GM23338 (cell line): Measurements from ENCODE around the gene CYB5RL. TPM values are rescaled to one million over a fixed set of nuclear protein-coding genes. Genes with fewer than 3 reads are reported as not detected.

Source experiments
- ATAC-seq: fragments of 200-7000 bp; cut with Tn5 transposase; 3 replicates; pipeline ENCODE4 v1.9.1; 2020
- DNase-seq: peaks from one replicate; pipeline ENCODE4 v3.0.0-alpha.2; 2015; ENCODE audit warnings: low spot score
- H2AFZ ChIP-seq: fragments of 200-600 bp; sonication (generic); 2 replicates; pipeline ENCODE4 v1.8.0; 2016; ENCODE audit warnings: antibody characterized with exemption, mild to moderate bottlenecking, moderate library complexity
- H3F3A ChIP-seq: fragments of 200-600 bp; sonication (generic); replicated peaks from 2 replicates; pipeline ENCODE4 v1.8.0; 2017; ENCODE audit warnings: antibody characterized with exemption, mixed run types, low read depth
- H3K27ac ChIP-seq: fragments of 200-600 bp; sonication (generic); 2 replicates; pipeline ENCODE4 v1.6.1; 2016; ENCODE audit warnings: low read depth
- H3K27me3 ChIP-seq: fragments of 200-600 bp; sonication (generic); 2 replicates; pipeline ENCODE4 v1.8.0; 2016; ENCODE audit warnings: mild to moderate bottlenecking, mixed run types, moderate library complexity; ENCODE audit not compliant: insufficient read depth
- H3K36me3 ChIP-seq: fragments of 200-600 bp; sonication (generic); 2 replicates; pipeline ENCODE4 v1.8.0; 2016; ENCODE audit warnings: mild to moderate bottlenecking; ENCODE audit not compliant: insufficient read depth
- H3K4me1 ChIP-seq: fragments of 200-600 bp; sonication (generic); 2 replicates; pipeline ENCODE4 v1.8.0; 2016; ENCODE audit warnings: mild to moderate bottlenecking, moderate library complexity; ENCODE audit not compliant: insufficient read depth
- H3K4me2 ChIP-seq: fragments of 200-600 bp; sonication (generic); 2 replicates; pipeline ENCODE4 v1.7.1; 2017; ENCODE audit warnings: mixed run types
- H3K4me3 ChIP-seq: fragments of 200-600 bp; sonication (generic); 2 replicates; pipeline ENCODE4 v1.6.1; 2016; ENCODE audit warnings: mixed run types
- H3K79me2 ChIP-seq: fragments of 200-600 bp; sonication (generic); replicated peaks from 2 replicates; pipeline ENCODE4 v1.8.0; 2017; ENCODE audit warnings: mild to moderate bottlenecking; ENCODE audit not compliant: insufficient read depth
- H3K9me2 ChIP-seq: fragments of 200-600 bp; sonication (generic); 2 replicates; pipeline ENCODE4 v1.8.0; 2017; ENCODE audit not compliant: insufficient read depth
- H4K20me1 ChIP-seq: fragments of 200-600 bp; sonication (generic); replicated peaks from 2 replicates; pipeline ENCODE4 v1.8.0; 2017; ENCODE audit warnings: mild to moderate bottlenecking; ENCODE audit not compliant: insufficient read depth
- H3K27ac Mint-ChIP-seq: 2 replicates; pipeline ENCODE4 v1.8.0; 2020; ENCODE audit warnings: inconsistent platforms, mild to moderate bottlenecking, moderate library complexity, mixed read lengths
- H3K27me3 Mint-ChIP-seq: 3 replicates; pipeline ENCODE4 v1.8.0; 2022; ENCODE audit warnings: low read depth, mild to moderate bottlenecking, moderate library complexity, mixed read lengths, inconsistent platforms; ENCODE audit not compliant: insufficient read depth, poor library complexity
- H3K36me3 Mint-ChIP-seq: 3 replicates; pipeline ENCODE4 v1.8.0; 2021; ENCODE audit warnings: low read depth, mild to moderate bottlenecking, inconsistent platforms, moderate library complexity, mixed read lengths
- H3K4me1 Mint-ChIP-seq: 3 replicates; pipeline ENCODE4 v1.8.0; 2020; ENCODE audit warnings: mild to moderate bottlenecking, inconsistent platforms, mixed read lengths
- H3K4me3 Mint-ChIP-seq: 3 replicates; pipeline ENCODE4 v1.8.0; 2021; ENCODE audit warnings: moderate library complexity, mild to moderate bottlenecking, inconsistent platforms, mixed read lengths
- H3K9me3 Mint-ChIP-seq: 3 replicates; pipeline ENCODE4 v1.8.0; 2020; ENCODE audit warnings: moderate library complexity, mild to moderate bottlenecking, inconsistent platforms, mixed read lengths
- CREB1 ChIP-seq: fragments of 250-450 bp; sonication (Bioruptor Pico); IDR thresholded peaks from 2 replicates; pipeline ENCODE4 v1.5.0; 2020; ENCODE audit warnings: low read depth, mild to moderate bottlenecking, moderate library complexity
- EZH2 ChIP-seq: fragments of 200-600 bp; sonication (generic); IDR thresholded peaks from one replicate; pipeline ENCODE4 v1.8.0; 2017; ENCODE audit warnings: antibody characterized with exemption, mild to moderate bottlenecking, low read depth; ENCODE audit not compliant: unreplicated experiment
- EZH2phosphoT487 ChIP-seq: fragments of 200-600 bp; sonication (generic); IDR thresholded peaks from one replicate; pipeline ENCODE4 v1.8.1; 2018; ENCODE audit warnings: antibody characterized with exemption; ENCODE audit not compliant: unreplicated experiment
- NANOG ChIP-seq: IDR thresholded peaks from 2 replicates; pipeline ENCODE4 v1.6.1; 2016; ENCODE audit warnings: antibody characterized with exemption, borderline replicate concordance
- POLR2AphosphoS5 ChIP-seq: IDR thresholded peaks from 2 replicates; pipeline ENCODE4 v1.6.1; 2016; ENCODE audit warnings: antibody characterized with exemption, low read depth
- STAT1 ChIP-seq: IDR thresholded peaks from one replicate; pipeline ENCODE4 v1.6.1; 2016; ENCODE audit warnings: antibody characterized with exemption; ENCODE audit not compliant: unreplicated experiment
- ZNF114 ChIP-seq: fragments of 250-450 bp; sonication (Bioruptor Pico); IDR thresholded peaks from 2 replicates; pipeline ENCODE4 v1.5.0; 2020; ENCODE audit warnings: mild to moderate bottlenecking, moderate library complexity
- ZNF331 ChIP-seq: fragments of 250-450 bp; sonication (Bioruptor Pico); IDR thresholded peaks from 2 replicates; pipeline ENCODE4 v1.5.0; 2020; ENCODE audit warnings: low read depth, mild to moderate bottlenecking, moderate library complexity
- polyA plus RNA-seq: library from polyadenylated mRNA; unstranded; fragments of >200 nt; fragmentation: Nextera tagmentation; extraction: Ambion mirVana; gene quantifications from 2 replicates; pipeline ENCODE4 v1.2.1, GENCODE V29; 2016
- total RNA-seq: library from RNA; depleted of rRNA; stranded (reverse); fragments of >200 nt; shearing (Covaris generic); gene quantifications from 2 replicates; pipeline ENCODE4 v1.2.3, GENCODE V29; 2014
- TF ChIP-seq, protein P1 (sequence below), 2 experiments: fragments of 200-600 bp in 1 of 2; sonication (generic) in 1 of 2; conservative IDR thresholded peaks; 2 replicates each; pipeline versions ENCODE4 v1.5.1 to v1.6.1; 2016 to 2017; ENCODE audit warnings: antibody characterized with exemption in 2 of 2, low read depth in 2 of 2, mild to moderate bottlenecking in 2 of 2, moderate library complexity in 1 of 2
- TF ChIP-seq, protein P2 (sequence below): IDR thresholded peaks from one replicate; pipeline ENCODE4 v1.6.1; 2018; ENCODE audit warnings: antibody characterized with exemption; ENCODE audit not compliant: unreplicated experiment
- TF ChIP-seq, protein P3 (sequence below): IDR thresholded peaks from 2 replicates; pipeline ENCODE4 v1.6.1; 2016; ENCODE audit warnings: antibody characterized with exemption
- TF ChIP-seq, protein P4 (sequence below): fragments of 250-450 bp; sonication (Bioruptor Pico); IDR thresholded peaks from 2 replicates; pipeline ENCODE4 v1.5.0; 2020; ENCODE audit warnings: mild to moderate bottlenecking, moderate library complexity

CYB5RL gene
- total and polyA plus RNA-seq, 2 experiments from 2014 or later, result 5.9 to 11.5 TPM

DNA sequence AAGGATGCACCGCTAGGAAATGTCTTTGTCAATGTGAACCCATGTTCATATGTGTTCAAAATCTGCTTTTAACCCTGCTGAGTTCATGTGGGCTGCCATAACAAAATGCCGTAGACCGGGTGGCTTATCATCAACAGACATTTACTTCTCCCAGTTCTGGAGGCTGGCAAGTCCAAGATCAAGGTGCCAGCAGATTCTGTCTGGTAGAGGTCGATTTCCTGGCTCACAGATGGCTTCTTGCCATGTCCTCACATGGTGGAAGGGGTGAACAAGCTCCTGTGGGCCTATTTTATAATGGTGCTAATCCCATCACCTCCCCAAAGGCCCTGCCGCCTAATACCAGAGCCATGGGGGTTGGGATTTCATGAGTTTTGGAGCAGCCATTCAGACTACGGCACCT, 42.4 kb downstream of the CYB5RL start:
- no peaks in the 10 kb centered on the region for H3K27me3 ChIP-seq

More for the DNA sequence above, 42.4 kb downstream of the CYB5RL start:
- Histone ChIP-seq H3K4me1 (no peaks in the 10 kb centered on the region; the same call in 1 of the 2 replicates), H3F3A (no peaks in the 10 kb centered on the region), H3K36me3 (no peaks in the 10 kb centered on the region), H2AFZ (no peak overlapping the region), H3K79me2 (no peaks in the 10 kb centered on the region), H3K4me3 (no peak overlapping the region), H4K20me1 (no peaks in the 10 kb centered on the region), H3K9me2 (no peaks in the 10 kb centered on the region), H3K27ac (no peak overlapping the region), H3K4me2 (no peak overlapping the region)
- Mint-ChIP-seq H3K4me3 (no peak overlapping the region), H3K4me1 (peaks cover 13% of the 10 kb centered on the region; the same call in 2 of the 3 replicates), H3K36me3 (no peaks in the 10 kb centered on the region), H3K27ac (no peak overlapping the region), H3K9me3 (no peaks in the 10 kb centered on the region), H3K27me3 (peaks cover 6% of the 10 kb centered on the region)
- TF ChIP-seq ZNF331 (CRISPR knock-in tag), result no peak
- TF ChIP-seq NANOG, result no peak
- TF ChIP-seq ZNF114, result no peak
- TF ChIP-seq, protein P1, sequence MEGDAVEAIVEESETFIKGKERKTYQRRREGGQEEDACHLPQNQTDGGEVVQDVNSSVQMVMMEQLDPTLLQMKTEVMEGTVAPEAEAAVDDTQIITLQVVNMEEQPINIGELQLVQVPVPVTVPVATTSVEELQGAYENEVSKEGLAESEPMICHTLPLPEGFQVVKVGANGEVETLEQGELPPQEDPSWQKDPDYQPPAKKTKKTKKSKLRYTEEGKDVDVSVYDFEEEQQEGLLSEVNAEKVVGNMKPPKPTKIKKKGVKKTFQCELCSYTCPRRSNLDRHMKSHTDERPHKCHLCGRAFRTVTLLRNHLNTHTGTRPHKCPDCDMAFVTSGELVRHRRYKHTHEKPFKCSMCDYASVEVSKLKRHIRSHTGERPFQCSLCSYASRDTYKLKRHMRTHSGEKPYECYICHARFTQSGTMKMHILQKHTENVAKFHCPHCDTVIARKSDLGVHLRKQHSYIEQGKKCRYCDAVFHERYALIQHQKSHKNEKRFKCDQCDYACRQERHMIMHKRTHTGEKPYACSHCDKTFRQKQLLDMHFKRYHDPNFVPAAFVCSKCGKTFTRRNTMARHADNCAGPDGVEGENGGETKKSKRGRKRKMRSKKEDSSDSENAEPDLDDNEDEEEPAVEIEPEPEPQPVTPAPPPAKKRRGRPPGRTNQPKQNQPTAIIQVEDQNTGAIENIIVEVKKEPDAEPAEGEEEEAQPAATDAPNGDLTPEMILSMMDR (conservative IDR thresholded peaks at IDR 0.05; ENCODE audit: low read depth in 2 of 2), result no peak
- no peak for TF ChIP-seq POLR2AphosphoS5
- TF ChIP-seq, protein P2, sequence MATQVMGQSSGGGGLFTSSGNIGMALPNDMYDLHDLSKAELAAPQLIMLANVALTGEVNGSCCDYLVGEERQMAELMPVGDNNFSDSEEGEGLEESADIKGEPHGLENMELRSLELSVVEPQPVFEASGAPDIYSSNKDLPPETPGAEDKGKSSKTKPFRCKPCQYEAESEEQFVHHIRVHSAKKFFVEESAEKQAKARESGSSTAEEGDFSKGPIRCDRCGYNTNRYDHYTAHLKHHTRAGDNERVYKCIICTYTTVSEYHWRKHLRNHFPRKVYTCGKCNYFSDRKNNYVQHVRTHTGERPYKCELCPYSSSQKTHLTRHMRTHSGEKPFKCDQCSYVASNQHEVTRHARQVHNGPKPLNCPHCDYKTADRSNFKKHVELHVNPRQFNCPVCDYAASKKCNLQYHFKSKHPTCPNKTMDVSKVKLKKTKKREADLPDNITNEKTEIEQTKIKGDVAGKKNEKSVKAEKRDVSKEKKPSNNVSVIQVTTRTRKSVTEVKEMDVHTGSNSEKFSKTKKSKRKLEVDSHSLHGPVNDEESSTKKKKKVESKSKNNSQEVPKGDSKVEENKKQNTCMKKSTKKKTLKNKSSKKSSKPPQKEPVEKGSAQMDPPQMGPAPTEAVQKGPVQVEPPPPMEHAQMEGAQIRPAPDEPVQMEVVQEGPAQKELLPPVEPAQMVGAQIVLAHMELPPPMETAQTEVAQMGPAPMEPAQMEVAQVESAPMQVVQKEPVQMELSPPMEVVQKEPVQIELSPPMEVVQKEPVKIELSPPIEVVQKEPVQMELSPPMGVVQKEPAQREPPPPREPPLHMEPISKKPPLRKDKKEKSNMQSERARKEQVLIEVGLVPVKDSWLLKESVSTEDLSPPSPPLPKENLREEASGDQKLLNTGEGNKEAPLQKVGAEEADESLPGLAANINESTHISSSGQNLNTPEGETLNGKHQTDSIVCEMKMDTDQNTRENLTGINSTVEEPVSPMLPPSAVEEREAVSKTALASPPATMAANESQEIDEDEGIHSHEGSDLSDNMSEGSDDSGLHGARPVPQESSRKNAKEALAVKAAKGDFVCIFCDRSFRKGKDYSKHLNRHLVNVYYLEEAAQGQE, result no peak
- no peak for TF ChIP-seq EZH2phosphoT487
- TF ChIP-seq EZH2, result no peak
- no peak for TF ChIP-seq CREB1 (CRISPR knock-in tag)
- TF ChIP-seq, protein P3, sequence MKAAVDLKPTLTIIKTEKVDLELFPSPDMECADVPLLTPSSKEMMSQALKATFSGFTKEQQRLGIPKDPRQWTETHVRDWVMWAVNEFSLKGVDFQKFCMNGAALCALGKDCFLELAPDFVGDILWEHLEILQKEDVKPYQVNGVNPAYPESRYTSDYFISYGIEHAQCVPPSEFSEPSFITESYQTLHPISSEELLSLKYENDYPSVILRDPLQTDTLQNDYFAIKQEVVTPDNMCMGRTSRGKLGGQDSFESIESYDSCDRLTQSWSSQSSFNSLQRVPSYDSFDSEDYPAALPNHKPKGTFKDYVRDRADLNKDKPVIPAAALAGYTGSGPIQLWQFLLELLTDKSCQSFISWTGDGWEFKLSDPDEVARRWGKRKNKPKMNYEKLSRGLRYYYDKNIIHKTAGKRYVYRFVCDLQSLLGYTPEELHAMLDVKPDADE, result no peak
- no peak for TF ChIP-seq STAT1
- TF ChIP-seq, protein P4, sequence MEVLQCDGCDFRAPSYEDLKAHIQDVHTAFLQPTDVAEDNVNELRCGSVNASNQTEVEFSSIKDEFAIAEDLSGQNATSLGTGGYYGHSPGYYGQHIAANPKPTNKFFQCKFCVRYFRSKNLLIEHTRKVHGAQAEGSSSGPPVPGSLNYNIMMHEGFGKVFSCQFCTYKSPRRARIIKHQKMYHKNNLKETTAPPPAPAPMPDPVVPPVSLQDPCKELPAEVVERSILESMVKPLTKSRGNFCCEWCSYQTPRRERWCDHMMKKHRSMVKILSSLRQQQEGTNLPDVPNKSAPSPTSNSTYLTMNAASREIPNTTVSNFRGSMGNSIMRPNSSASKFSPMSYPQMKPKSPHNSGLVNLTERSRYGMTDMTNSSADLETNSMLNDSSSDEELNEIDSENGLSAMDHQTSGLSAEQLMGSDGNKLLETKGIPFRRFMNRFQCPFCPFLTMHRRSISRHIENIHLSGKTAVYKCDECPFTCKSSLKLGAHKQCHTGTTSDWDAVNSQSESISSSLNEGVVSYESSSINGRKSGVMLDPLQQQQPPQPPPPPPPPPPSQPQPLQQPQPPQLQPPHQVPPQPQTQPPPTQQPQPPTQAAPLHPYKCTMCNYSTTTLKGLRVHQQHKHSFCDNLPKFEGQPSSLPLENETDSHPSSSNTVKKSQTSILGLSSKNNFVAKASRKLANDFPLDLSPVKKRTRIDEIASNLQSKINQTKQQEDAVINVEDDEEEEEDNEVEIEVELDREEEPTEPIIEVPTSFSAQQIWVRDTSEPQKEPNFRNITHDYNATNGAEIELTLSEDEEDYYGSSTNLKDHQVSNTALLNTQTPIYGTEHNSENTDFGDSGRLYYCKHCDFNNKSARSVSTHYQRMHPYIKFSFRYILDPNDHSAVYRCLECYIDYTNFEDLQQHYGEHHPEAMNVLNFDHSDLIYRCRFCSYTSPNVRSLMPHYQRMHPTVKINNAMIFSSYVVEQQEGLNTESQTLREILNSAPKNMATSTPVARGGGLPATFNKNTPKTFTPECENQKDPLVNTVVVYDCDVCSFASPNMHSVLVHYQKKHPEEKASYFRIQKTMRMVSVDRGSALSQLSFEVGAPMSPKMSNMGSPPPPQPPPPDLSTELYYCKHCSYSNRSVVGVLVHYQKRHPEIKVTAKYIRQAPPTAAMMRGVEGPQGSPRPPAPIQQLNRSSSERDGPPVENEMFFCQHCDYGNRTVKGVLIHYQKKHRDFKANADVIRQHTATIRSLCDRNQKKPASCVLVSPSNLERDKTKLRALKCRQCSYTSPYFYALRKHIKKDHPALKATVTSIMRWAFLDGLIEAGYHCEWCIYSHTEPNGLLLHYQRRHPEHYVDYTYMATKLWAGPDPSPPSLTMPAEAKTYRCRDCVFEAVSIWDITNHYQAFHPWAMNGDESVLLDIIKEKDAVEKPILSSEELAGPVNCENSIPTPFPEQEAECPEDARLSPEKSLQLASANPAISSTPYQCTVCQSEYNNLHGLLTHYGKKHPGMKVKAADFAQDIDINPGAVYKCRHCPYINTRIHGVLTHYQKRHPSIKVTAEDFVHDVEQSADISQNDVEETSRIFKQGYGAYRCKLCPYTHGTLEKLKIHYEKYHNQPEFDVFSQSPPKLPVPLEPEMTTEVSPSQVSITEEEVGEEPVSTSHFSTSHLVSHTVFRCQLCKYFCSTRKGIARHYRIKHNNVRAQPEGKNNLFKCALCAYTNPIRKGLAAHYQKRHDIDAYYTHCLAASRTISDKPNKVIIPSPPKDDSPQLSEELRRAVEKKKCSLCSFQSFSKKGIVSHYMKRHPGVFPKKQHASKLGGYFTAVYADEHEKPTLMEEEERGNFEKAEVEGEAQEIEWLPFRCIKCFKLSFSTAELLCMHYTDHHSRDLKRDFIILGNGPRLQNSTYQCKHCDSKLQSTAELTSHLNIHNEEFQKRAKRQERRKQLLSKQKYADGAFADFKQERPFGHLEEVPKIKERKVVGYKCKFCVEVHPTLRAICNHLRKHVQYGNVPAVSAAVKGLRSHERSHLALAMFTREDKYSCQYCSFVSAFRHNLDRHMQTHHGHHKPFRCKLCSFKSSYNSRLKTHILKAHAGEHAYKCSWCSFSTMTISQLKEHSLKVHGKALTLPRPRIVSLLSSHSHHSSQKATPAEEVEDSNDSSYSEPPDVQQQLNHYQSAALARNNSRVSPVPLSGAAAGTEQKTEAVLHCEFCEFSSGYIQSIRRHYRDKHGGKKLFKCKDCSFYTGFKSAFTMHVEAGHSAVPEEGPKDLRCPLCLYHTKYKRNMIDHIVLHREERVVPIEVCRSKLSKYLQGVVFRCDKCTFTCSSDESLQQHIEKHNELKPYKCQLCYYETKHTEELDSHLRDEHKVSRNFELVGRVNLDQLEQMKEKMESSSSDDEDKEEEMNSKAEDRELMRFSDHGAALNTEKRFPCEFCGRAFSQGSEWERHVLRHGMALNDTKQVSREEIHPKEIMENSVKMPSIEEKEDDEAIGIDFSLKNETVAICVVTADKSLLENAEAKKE (CRISPR knock-in tag), result no peak
- no peak for ATAC-seq
- DNase-seq, result no peak
